Prostate gland (tissue), 1 donor: ENCODE results near the gene CCT3.

ENCODE experiments used
- POLR2A ChIP-seq: fragments of 450-650 bp; IDR thresholded peaks from one replicate; pipeline ENCODE4 v1.6.1; 2016; ENCODE audit warnings: antibody characterized with exemption, mild to moderate bottlenecking
- POLR2AphosphoS5 ChIP-seq: sonication (generic); formaldehyde crosslinking; IDR thresholded peaks from one replicate; pipeline ENCODE4 v1.6.1; 2017; ENCODE audit warnings: antibody characterized with exemption

DNA sequence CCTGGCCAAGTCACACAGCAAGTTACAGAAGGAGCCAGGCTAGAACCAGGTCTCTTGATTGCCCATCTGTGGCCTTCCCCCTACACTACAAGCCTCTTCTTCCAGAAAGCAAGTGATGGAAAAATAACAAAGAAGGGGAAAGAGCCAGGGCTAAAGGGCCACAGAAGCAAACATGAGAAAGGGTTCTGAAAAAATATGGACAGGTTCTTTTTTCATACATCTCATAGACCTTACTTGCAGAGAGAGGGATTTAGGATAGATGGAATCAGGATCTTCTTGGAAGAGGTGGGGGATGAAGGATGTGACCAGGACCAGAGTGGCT, 34.1 kb upstream of the CCT3 start:
- TF ChIP-seq POLR2A: no peak
- no peak for TF ChIP-seq POLR2AphosphoS5
